ENCODE results near the gene CD86. TPM values are rescaled to one million over a fixed set of nuclear protein-coding genes. Genes with fewer than 3 reads are reported as not detected.

The CD86 gene
- total RNA-seq (1 to 10 TPM in 2 of 4 donors, under 1 TPM in 2; 0.71 to 1.4 (median 0.99) TPM), polyA plus RNA-seq (under 1 TPM; 0.16 to 0.40 (median 0.24) TPM)
- long read RNA-seq, donor 1 = 0 reads
- long read RNA-seq, donor 2 = 0 reads

GRCh38 chr3:122055215-122055614 is at the start of gene CD86:
TSS of gene CD86 (plus strand) at chr3:122055362. CDS start at chr3:122055490, 128 bp downstream.
- no peak for ATAC-seq
- Histone ChIP-seq H3K36me3 (ENCODE audit: insufficient read depth in 1 of 2, low read depth in 1 of 2) (no peaks in the 10 kb centered on the region), H3K27me3 (ENCODE audit: insufficient read depth in 3 of 3, low read length in 2 of 3) (no peaks in the 10 kb centered on the region), H3K27ac (no peak within 1 kb of the TSS), H3K9me3 (no peaks in the 10 kb centered on the region), H3K4me3 (peak within 1 kb of the TSS; percentile 27), H3K4me1 (no peaks in the 10 kb centered on the region)
- WGBS, 3 donors = 28 to 42% (median 38%) methylated on average over 3 of the region's 3 CpGs
- no peak for DNase-seq
- TF ChIP-seq, protein P1, sequence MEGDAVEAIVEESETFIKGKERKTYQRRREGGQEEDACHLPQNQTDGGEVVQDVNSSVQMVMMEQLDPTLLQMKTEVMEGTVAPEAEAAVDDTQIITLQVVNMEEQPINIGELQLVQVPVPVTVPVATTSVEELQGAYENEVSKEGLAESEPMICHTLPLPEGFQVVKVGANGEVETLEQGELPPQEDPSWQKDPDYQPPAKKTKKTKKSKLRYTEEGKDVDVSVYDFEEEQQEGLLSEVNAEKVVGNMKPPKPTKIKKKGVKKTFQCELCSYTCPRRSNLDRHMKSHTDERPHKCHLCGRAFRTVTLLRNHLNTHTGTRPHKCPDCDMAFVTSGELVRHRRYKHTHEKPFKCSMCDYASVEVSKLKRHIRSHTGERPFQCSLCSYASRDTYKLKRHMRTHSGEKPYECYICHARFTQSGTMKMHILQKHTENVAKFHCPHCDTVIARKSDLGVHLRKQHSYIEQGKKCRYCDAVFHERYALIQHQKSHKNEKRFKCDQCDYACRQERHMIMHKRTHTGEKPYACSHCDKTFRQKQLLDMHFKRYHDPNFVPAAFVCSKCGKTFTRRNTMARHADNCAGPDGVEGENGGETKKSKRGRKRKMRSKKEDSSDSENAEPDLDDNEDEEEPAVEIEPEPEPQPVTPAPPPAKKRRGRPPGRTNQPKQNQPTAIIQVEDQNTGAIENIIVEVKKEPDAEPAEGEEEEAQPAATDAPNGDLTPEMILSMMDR (IDR thresholded peaks at IDR 0.05) = no peak
- intact Hi-C loops (cut with DNase I) = no loop called here

GRCh38 chr3:122006267-122006666 is 48.9 kb upstream of the CD86 start:
- TF ChIP-seq, protein P1 (IDR thresholded peaks at IDR 0.05) = no peak
- H3K9me3 ChIP-seq = no peaks in the 10 kb centered on the region
- no peaks in the 10 kb centered on the region for H3K4me1 ChIP-seq
- H3K4me3 ChIP-seq = no peak overlapping the region
- 71 to 82% (median 76%) methylated on average over 2 of the region's 2 CpGs for WGBS, 3 donors
- DNase-seq (no peak), ATAC-seq (no peak)
- peaks cover 0 to 1% (median 0%) of the 10 kb centered on the region in 3 donors for H3K27me3 ChIP-seq (ENCODE audit: insufficient read depth in 3 of 3, low read length in 2 of 3)
- H3K27ac ChIP-seq = no peak overlapping the region
- intact Hi-C loops (cut with DNase I) = no loop called here
- no peaks in the 10 kb centered on the region for H3K36me3 ChIP-seq (ENCODE audit: insufficient read depth in 1 of 2, low read depth in 1 of 2)

GRCh38 chr3:122008166-122008565 is 47.0 kb upstream of the CD86 start:
- intact Hi-C loops (cut with DNase I) = no loop called here
- TF ChIP-seq, protein P1 (IDR thresholded peaks at IDR 0.05) = no peak
- no peak for ATAC-seq
- Histone ChIP-seq H3K4me3 (no peak overlapping the region), H3K36me3 (ENCODE audit: insufficient read depth in 1 of 2, low read depth in 1 of 2) (no peaks in the 10 kb centered on the region), H3K4me1 (no peaks in the 10 kb centered on the region), H3K27ac (no peak overlapping the region), H3K27me3 (ENCODE audit: insufficient read depth in 3 of 3, low read length in 2 of 3) (no peaks in the 10 kb centered on the region), H3K9me3 (no peaks in the 10 kb centered on the region)
- no peak for DNase-seq
- 79 to 90% (median 83%) methylated on average over 2 of the region's 2 CpGs for WGBS, 3 donors

DNA sequence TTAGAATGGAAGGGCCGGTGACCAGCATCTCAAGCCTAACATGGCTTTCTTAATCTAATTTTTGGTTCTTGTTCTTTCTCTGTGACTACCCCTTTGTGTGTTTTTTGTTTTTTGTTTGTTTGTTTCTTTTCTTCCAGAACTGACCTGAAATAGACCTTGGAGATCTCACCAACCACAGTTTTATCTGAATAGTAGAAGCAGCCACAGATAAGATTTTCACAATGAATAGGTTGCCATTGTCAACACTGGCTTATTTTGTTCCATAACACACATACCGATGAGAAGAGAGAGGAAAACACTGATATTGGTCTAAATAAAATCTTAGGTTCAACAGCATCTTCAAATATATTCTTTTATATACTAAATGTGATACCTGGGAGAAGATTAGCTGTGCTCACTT is 44.7 kb upstream of the CD86 start:
- intact Hi-C loops (cut with DNase I) = no loop called here
- no peak for ATAC-seq

More for the DNA sequence above, 44.7 kb upstream of the CD86 start:
- DNase-seq = no peak
- Histone ChIP-seq H3K27me3 (ENCODE audit: insufficient read depth in 3 of 3, low read length in 2 of 3) (peaks cover 0 to 1% (median 0%) of the 10 kb centered on the region in 3 donors), H3K27ac (no peak overlapping the region), H3K4me1 (no peaks in the 10 kb centered on the region), H3K9me3 (no peaks in the 10 kb centered on the region), H3K36me3 (ENCODE audit: insufficient read depth in 1 of 2, low read depth in 1 of 2) (no peaks in the 10 kb centered on the region), H3K4me3 (no peak overlapping the region)
- WGBS, 3 donors = 87 to 92% (median 89%) methylated on average over 2 of the region's 2 CpGs
- TF ChIP-seq, protein P1 (IDR thresholded peaks at IDR 0.05) = no peak

Measured in psoas muscle (tissue), 8 donors.